ENCODE results near the gene LRPAP1.
"Not testable (repeated sequence)": the region's sequence is repeated elsewhere in the genome, so short reads cannot be mapped to it uniquely, and the experiment has no call there.

The LRPAP1 gene

GRCh38 chr4:3531879-3532750, at the start of gene LRPAP1:
LRPAP1 (minus strand) TSS chr4:3532422; CDS start chr4:3532412, 10 bp downstream.
- peak; percentile 90 for DNase-seq

DNA sequence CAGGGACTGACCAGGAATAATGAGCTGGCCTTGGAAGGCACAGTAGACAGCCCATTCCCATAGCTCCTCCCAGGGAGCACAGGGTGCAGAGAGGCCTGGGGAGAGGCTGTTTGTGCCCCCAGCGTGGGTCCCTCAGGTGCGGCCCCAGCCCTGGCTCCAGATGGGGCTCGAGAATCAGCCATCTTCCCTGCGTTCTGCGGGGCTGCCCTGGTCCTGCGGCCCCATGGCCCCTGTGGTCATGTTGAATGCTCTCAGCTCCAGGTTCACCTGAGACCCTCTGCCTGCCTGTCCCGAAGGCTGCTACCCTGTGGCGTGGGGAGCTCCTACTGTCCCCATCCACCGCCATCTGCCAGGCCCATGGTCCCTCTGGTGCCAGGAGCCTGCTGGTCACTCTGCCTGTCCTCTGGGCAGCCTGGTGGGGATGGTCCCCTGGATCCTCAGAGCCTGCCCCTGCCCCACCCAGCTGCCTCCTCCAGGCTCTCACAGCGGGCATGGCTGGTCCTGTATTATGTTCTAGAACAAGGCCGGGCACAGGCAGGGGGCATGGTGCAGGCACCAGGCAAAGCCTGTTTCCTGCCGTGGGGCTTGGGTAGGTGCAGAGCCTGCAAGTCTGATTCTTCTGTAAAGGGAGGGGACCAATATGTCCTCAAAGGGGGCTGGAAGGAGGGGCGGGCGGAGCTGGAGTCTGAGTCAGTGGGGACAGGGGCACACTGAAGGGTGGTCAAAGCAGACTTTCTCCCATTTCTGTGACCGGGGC, 49.3 kb upstream of the LRPAP1 start:
- DNase-seq: not testable (repeated sequence)

- DNase-seq: not testable (repeated sequence)
Measured at GRCh38 chr4:3580859-3581258, 48.6 kb upstream of the LRPAP1 start.

GRCh38 chr4:3578527-3579144, 46.4 kb upstream of the LRPAP1 start:
- DNase-seq: not testable (repeated sequence)

DNA sequence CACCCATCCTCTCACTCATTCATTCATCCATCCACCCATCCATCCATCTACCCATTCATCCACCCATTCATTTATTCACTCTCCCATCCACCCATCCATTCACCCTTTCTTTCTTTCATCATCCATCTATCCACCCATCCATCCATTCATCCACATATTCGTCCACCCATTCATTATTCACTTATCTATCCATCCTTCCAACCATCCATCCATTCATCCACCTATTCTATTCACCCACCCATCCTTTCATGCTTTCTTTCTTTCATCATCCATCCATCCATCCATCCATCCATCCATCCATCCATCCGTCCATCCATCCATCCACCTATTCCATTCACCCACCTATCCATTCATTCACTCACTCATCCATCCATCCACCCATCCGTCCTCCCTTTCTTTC, 45.8 kb upstream of the LRPAP1 start:
- DNase-seq: not testable (repeated sequence)

- not testable (repeated sequence) for DNase-seq
Measured at GRCh38 chr4:3577208-3577892, 45.1 kb upstream of the LRPAP1 start.

GRCh38 chr4:3576533-3577207, 44.4 kb upstream of the LRPAP1 start:
- not testable (repeated sequence) for DNase-seq

GRCh38 chr4:3575426-3576369, 43.5 kb upstream of the LRPAP1 start:
- DNase-seq: not testable (repeated sequence)

GRCh38 chr4:3574865-3575264, 42.6 kb upstream of the LRPAP1 start:
- not testable (repeated sequence) for DNase-seq

GRCh38 chr4:3574346-3574745, 42.1 kb upstream of the LRPAP1 start:
- not testable (repeated sequence) for DNase-seq

- DNase-seq: no peak
Measured at GRCh38 chr4:3573131-3573530, 40.9 kb upstream of the LRPAP1 start.

GRCh38 chr4:3572363-3572762, 40.1 kb upstream of the LRPAP1 start:
- DNase-seq: no peak

GRCh38 chr4:3571921-3572320, 39.7 kb upstream of the LRPAP1 start:
- DNase-seq: no peak

DNA sequence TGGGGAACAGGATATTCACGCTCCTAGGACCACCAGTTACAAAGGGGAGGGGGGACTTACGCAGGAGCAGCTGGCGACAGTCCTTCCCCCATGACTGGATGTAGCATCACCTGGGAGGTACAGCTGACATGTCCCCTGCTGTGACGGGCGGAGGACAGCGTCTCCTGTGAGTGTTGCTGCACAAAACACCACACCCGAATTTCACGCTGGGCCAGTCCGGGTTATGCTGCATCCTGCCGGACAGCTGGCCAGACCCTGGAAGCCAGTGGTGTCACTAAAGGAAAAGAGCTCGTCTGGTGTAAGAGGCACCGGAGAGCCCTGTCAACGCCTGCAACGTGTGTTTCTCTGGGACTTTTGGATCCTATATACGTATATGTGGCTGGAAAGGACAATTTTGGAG, 38.7 kb upstream of the LRPAP1 start:
- DNase-seq: not testable (repeated sequence)

DNA sequence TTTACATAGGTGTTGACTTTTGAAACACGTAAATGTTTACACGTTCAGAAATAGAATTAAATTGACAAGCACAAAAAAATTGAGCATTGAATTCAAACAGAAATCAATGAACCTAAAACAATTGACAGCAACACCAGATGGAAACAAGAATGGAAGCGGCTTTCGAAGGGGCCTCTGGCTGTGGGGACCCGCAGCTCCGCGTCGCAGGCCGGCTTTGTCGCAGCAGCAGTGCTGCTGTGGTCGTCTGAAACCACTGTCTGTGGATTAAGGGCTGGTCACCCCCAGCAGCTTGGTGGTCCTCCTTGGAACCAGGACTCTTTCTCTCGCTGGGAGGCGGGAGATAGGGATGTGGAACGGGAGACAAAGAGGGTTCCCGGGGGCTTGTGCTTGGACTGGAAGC, 37.4 kb upstream of the LRPAP1 start:
- DNase-seq: not testable (repeated sequence)

- not testable (repeated sequence) for DNase-seq
Measured at GRCh38 chr4:3566701-3567100, 34.5 kb upstream of the LRPAP1 start.

DNA sequence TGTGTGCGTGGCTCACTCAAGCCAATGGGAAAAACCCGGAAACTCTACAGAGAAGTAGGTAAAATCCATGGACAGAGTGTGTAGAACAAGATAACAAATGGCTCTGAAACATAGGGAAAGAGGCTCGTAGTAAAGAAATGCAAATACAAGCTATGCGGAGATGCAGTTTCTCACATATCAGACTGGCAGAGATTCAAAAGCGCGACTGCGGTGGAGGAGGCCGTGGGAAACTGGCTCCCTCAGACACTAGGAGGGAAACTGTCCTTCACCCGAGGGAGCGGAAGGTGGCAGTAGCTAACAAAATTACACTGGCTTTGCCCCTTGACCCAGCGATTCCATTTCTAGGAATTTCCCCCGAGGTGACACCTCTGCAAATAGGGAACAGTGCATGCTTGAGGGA, 34.1 kb upstream of the LRPAP1 start:
- not testable (repeated sequence) for DNase-seq

DNA sequence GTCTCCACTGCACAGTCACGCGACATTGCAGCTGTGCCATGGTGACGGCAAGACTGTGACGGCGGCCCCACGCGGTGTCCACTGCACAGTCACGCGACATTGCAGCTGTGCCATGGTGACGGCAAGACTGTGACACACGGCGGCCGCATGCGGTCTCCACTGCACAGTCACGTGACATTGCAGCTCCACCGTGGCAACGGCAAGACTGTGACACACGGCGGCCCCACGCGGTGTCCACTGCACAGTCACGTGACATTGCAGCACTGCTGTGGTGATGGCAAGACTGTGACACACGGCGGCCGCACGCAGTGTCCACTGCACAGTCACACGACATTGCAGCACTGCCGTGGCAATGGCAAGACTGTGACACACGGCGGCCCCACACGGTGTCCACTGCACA, 32.7 kb upstream of the LRPAP1 start:
- DNase-seq: not testable (repeated sequence)

GRCh38 chr4:3563403-3563802, 31.2 kb upstream of the LRPAP1 start:
- no peak for DNase-seq

DNA sequence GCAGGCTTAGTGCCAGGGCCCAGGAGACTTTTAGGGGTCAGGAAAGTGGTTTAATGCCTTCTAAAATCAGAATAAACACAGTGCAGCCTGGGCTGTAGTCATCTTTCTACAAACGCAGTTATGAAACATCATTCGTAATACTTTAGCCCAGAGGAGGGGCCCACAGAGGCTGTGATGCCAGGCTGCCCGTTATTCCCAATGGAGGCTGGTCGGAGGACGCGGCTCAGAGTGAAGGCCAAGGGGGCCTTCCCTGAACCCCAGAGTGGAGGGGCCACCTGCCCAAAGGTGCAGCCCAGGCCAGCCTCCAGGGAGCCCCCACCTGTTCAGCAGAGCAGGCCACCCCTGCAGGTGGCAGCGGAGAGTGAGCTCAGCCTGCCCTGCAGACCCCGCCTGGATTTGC, 29.9 kb upstream of the LRPAP1 start:
- DNase-seq: not testable (repeated sequence)

DNA sequence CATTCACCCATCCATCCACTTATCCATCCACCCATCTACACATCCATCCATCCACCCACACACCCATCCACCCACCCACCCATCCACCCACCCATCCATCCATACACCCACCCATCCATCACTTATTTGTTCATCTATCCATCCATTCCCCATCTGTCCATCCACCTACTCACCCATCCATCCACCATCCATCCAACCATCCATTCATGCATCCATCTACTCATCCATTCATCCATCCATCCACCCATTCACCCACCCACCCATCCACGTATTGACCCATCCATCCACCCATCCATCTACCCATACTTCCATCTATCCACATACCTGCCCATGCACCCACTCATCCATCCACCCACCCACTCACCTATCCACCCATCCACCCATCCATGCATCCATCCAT, 28.2 kb upstream of the LRPAP1 start:
- not testable (repeated sequence) for DNase-seq

All from hippocampal formation (tissue), 2 donors.